Choroid plexus epithelial cell (primary cell): ENCODE data around the gene FOXN3.

Source experiments
- DNase-seq: peaks from one replicate; pipeline ENCODE4 v3.0.0-alpha.2; 2010; ENCODE audit warnings: low read depth
- H3K4me3 ChIP-seq: 2 replicates; pipeline ENCODE4 v1.5.1; 2011; ENCODE audit warnings: low read depth, mild to moderate bottlenecking, control low read depth, low read length, moderate library complexity
- TF ChIP-seq, protein P1 (sequence below): conservative IDR thresholded peaks from 2 replicates; pipeline ENCODE4 v1.5.1; 2011; ENCODE audit warnings: low read depth, mild to moderate bottlenecking, control low read depth, inconsistent platforms, low read length, moderate library complexity

FOXN3 gene

GRCh38 chr14:89324501-89325298, 92.3 kb downstream of the FOXN3 start:
- H3K4me3 ChIP-seq, result no peak overlapping the region
- no peak for DNase-seq

DNA sequence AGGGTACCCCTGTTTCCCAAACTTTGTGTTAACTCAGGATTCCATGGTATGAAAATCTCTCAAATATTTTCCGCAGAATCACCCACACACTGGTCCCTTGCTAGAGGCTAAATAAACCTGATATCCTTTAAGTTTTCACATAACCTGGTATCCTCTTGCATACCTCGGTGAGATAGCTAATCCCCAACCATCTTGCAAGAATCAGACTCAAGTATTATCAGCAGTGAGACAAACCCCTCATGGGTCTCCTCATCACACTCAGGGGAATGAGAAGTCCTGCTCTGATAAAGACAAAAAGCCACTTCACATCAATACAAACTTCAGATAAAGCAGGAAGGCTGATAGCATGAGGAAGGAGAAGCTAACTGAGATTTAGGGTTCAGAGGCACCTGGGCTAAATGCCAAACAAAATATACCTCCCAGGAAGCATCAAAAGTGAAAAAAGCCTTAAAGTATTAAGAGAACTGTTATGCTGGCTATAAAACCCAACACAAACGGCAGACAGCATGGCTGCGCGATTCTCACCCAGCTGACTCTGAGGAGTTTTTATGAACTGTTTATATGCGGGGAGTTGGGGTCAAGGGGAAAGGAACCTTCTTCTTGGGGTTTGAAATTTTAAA, 96.5 kb downstream of the FOXN3 start:
- TF ChIP-seq, protein P1, sequence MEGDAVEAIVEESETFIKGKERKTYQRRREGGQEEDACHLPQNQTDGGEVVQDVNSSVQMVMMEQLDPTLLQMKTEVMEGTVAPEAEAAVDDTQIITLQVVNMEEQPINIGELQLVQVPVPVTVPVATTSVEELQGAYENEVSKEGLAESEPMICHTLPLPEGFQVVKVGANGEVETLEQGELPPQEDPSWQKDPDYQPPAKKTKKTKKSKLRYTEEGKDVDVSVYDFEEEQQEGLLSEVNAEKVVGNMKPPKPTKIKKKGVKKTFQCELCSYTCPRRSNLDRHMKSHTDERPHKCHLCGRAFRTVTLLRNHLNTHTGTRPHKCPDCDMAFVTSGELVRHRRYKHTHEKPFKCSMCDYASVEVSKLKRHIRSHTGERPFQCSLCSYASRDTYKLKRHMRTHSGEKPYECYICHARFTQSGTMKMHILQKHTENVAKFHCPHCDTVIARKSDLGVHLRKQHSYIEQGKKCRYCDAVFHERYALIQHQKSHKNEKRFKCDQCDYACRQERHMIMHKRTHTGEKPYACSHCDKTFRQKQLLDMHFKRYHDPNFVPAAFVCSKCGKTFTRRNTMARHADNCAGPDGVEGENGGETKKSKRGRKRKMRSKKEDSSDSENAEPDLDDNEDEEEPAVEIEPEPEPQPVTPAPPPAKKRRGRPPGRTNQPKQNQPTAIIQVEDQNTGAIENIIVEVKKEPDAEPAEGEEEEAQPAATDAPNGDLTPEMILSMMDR, result no peak
- DNase-seq, result peak; percentile 69
- H3K4me3 ChIP-seq, result no peak overlapping the region

More at GRCh38 chr14:89324501-89325298, 92.3 kb downstream of the FOXN3 start:
- TF ChIP-seq, protein P1, result no peak

- TF ChIP-seq, protein P1, result no peak
- no peak for DNase-seq
- no peak overlapping the region for H3K4me3 ChIP-seq
Measured at GRCh38 chr14:89319687-89320086, 97.3 kb downstream of the FOXN3 start.

- no peak overlapping the region for H3K4me3 ChIP-seq
- DNase-seq, result no peak
- TF ChIP-seq, protein P1, result no peak
Measured at GRCh38 chr14:89317051-89317691, 99.9 kb downstream of the FOXN3 start.

DNA sequence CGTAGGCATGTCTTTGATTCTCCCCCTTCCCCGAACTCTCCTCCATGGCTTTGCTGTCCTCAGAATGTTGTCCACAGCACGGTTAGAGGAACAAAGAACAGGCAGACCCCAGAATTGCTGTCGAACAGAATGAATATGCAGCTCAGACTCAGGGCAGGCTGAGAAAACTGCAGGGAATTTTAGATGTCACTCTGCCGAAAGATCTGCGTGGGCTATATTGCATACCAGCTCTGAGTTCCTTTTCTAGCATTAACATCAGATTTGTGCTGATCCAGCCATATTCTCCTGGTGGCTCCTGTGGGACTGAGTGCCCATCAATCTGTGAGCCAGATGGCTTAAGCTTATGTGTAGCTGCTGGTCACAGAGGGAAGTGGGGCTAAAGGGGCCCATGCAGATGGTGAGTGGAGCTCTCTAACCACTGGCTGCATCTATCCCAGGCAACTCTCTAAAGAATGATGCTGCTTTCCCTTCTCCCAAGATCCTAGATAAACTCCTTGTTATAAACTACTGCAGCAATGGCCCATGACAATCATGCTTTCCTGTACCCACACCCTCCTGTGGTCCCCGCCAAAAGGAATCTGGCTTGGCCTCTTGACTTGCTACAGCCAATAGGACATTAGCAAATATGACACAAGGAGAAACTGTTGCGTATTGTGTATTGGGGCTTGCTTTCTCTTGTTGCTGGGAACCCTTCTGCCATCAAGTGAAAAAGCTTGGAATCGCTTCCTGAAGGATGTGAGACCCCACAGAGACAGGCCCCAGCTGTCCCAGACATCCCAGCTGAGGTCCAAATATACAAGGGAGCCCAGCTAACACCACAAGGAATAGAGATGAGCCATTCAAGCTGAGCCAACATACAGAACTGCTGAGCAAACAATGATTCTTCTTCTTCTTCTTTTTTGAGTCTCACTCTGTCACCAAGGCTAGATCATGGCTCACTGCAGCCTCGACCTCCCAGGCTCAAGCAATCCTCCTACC, 101.3 kb downstream of the FOXN3 start:
- H3K4me3 ChIP-seq, result no peak overlapping the region
- DNase-seq, result no peak
- TF ChIP-seq, protein P1, result no peak

- TF ChIP-seq, protein P1, result no peak
- no peak for DNase-seq
- no peak overlapping the region for H3K4me3 ChIP-seq
Measured at GRCh38 chr14:89314274-89314673, 102.8 kb downstream of the FOXN3 start.
